Parathyroid adenoma (tissue), 2 donors: ENCODE measurements around the gene PDE12.
"Not testable (repeated sequence)": the region's sequence is repeated elsewhere in the genome, so short reads cannot be mapped to it uniquely, and the experiment has no call there.

ENCODE experiments used
- H2AFZ ChIP-seq: fragments of 300-600 bp; sonication (generic); one replicate; pipeline ENCODE4 v1.7.0; 2017; ENCODE audit warnings: antibody characterized with exemption, mild to moderate bottlenecking
- H3K27ac ChIP-seq: fragments of 300-600 bp; sonication (generic); one replicate; pipeline ENCODE4 v1.7.0; 2017
- H3K27me3 ChIP-seq: fragments of 300-600 bp; sonication (generic); one replicate; pipeline ENCODE4 v1.7.0; 2017; ENCODE audit warnings: low read length; ENCODE audit not compliant: control insufficient read depth, insufficient read depth
- H3K36me3 ChIP-seq: fragments of 300-600 bp; sonication (generic); one replicate; pipeline ENCODE4 v1.7.0; 2017; ENCODE audit warnings: low read length; ENCODE audit not compliant: control insufficient read depth, insufficient read depth
- H3K4me1 ChIP-seq: fragments of 300-600 bp; sonication (generic); one replicate; pipeline ENCODE4 v1.7.0; 2017; ENCODE audit warnings: control low read depth
- H3K4me2 ChIP-seq: fragments of 300-600 bp; sonication (generic); one replicate; pipeline ENCODE4 v1.7.0; 2017; ENCODE audit warnings: low read length
- H3K4me3 ChIP-seq: fragments of 300-600 bp; sonication (generic); one replicate; pipeline ENCODE4 v1.7.0; 2017; ENCODE audit warnings: low read depth, low read length
- H3K79me2 ChIP-seq: fragments of 300-600 bp; sonication (generic); one replicate; pipeline ENCODE4 v1.7.0; 2017; ENCODE audit warnings: control low read depth
- H3K9ac ChIP-seq: fragments of 300-600 bp; sonication (generic); one replicate; pipeline ENCODE4 v1.7.0; 2017; ENCODE audit warnings: mild to moderate bottlenecking
- H3K9me3 ChIP-seq: fragments of 300-600 bp; sonication (generic); one replicate; pipeline ENCODE4 v1.7.0; 2017; ENCODE audit warnings: low read length; ENCODE audit not compliant: control insufficient read depth
- TF ChIP-seq, protein P1 (sequence below): fragments of 300-600 bp; sonication (generic); IDR thresholded peaks from one replicate; pipeline ENCODE4 v1.7.0; 2017; ENCODE audit warnings: antibody characterized with exemption, mild to moderate bottlenecking
- donor health status: primary hyperparathyroidism.

Gene PDE12

DNA sequence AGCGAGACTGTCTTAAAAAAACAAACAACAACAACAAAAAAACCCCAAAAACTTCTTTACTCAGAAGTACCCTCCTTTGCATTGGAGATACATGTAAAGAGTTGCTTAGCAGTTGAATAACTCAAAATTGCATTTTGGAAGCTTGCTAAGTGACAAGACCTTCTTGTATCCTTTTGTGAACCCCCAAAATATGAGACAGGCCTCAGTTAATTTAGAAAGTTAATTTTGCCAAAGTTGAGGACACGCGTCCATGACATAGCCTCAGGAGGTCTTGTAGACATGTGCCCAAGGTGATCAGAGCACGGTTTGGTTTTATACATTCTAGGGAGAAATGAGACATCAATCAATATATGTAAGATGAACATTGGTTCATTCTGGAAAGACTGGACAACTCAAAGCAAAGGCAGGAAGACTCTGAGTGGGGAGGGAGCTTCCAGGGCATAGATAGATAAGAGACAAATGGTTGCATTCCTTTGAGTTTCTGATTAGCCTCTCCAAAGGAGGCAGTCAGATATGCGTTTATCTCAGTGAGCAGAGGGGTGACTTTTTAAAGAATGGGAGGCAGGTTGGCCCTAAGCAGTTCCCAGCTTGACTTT lies 42.8 kb downstream of the PDE12 start:
- peaks cover 14% of the 10 kb centered on the region for H3K4me1 ChIP-seq

DNA sequence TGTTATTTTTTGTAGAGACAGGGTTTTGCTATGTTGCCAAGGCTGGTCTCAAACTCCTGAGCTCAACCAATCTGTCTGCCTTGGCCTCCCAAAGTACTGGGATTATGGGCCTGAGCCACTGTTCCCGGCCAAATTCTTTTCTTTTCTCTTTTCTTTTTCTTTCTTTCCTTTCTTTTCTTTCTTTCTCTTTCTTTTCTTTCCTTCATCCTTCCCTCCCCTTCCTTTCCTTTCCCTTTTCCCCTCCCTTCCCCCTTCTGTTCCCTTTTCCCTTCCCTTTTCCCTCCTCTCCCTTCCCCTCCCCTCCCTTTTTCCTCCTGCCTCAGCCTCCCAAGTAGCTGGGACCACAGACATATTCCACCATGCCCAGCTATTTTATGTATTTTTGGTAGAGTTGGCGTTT lies 44.1 kb downstream of the PDE12 start:
- Histone ChIP-seq H3K4me3 (no peak overlapping the region), H3K9ac (no peak overlapping the region), H3K79me2 (peaks cover 10% of the 10 kb centered on the region), H3K9me3 (no peaks in the 10 kb centered on the region), H3K36me3 (no peaks in the 10 kb centered on the region), H3K4me1 (peaks cover 10% of the 10 kb centered on the region), H3K4me2 (no peak overlapping the region), H3K27me3 (no peaks in the 10 kb centered on the region), H2AFZ (no peak overlapping the region), H3K27ac (no peak overlapping the region)
- TF ChIP-seq, protein P1, sequence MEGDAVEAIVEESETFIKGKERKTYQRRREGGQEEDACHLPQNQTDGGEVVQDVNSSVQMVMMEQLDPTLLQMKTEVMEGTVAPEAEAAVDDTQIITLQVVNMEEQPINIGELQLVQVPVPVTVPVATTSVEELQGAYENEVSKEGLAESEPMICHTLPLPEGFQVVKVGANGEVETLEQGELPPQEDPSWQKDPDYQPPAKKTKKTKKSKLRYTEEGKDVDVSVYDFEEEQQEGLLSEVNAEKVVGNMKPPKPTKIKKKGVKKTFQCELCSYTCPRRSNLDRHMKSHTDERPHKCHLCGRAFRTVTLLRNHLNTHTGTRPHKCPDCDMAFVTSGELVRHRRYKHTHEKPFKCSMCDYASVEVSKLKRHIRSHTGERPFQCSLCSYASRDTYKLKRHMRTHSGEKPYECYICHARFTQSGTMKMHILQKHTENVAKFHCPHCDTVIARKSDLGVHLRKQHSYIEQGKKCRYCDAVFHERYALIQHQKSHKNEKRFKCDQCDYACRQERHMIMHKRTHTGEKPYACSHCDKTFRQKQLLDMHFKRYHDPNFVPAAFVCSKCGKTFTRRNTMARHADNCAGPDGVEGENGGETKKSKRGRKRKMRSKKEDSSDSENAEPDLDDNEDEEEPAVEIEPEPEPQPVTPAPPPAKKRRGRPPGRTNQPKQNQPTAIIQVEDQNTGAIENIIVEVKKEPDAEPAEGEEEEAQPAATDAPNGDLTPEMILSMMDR = no peak

More for the DNA sequence above, 42.8 kb downstream of the PDE12 start:
- H3K36me3 ChIP-seq = no peaks in the 10 kb centered on the region
- peaks cover 21% of the 10 kb centered on the region for H3K79me2 ChIP-seq
- H3K27me3 ChIP-seq = no peaks in the 10 kb centered on the region
- TF ChIP-seq, protein P1 = no peak
- H2AFZ ChIP-seq = peak overlapping the region; percentile 84
- H3K9me3 ChIP-seq = no peaks in the 10 kb centered on the region
- no peak overlapping the region for H3K9ac ChIP-seq
- peak overlapping the region; percentile 94 for H3K27ac ChIP-seq
- peak overlapping the region; percentile 72 for H3K4me2 ChIP-seq
- peak overlapping the region; percentile 93 for H3K4me3 ChIP-seq

DNA sequence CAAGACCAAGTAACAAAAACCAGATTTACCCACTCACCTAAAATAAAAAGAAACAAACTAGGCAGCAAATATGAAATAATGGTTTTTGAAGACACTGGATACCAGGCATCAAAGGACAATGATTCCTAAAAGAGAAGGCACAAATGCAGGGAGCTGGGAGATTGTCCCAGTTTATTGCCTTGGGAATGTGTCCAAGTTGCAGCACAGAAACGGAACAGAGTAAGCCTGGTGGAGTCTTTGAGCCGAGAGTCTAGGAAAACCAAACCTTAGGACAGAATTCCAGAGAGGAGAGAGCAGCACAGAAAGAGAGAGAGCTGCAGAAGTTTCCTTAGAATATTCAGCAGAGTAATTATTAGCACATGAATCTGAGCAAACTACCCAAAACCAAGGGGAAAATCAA lies 48.9 kb downstream of the PDE12 start:
- no peak overlapping the region for H3K9ac ChIP-seq
- no peaks in the 10 kb centered on the region for H3K4me1 ChIP-seq
- no peak overlapping the region for H2AFZ ChIP-seq
- peaks cover 6% of the 10 kb centered on the region for H3K79me2 ChIP-seq
- no peaks in the 10 kb centered on the region for H3K36me3 ChIP-seq
- no peak overlapping the region for H3K4me2 ChIP-seq
- no peaks in the 10 kb centered on the region for H3K27me3 ChIP-seq
- TF ChIP-seq, protein P1 = no peak
- no peak overlapping the region for H3K27ac ChIP-seq
- no peak overlapping the region for H3K4me3 ChIP-seq
- H3K9me3 ChIP-seq = no peaks in the 10 kb centered on the region

DNA sequence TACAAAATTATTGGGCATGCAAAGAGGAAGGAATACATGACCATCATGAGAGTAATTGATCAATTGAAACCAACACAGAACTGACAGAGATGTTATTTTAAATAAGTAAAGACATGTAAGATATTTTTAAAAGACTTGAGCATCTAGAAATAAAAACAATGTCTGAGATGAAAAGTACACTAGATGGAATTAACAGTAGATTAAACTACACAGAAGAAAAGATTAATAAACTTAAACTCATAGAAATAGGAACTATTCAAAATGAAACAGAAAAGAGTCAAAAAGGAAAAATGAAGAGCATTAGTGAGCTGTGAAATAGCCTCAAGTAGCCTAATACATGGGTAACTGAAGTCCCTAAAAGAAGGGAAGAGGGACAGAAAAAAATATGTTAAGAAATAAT lies 49.6 kb downstream of the PDE12 start:
- Histone ChIP-seq H3K9me3 (no peaks in the 10 kb centered on the region), H2AFZ (no peak overlapping the region), H3K27ac (no peak overlapping the region), H3K4me1 (no peaks in the 10 kb centered on the region), H3K9ac (no peak overlapping the region), H3K79me2 (peaks cover 3% of the 10 kb centered on the region), H3K36me3 (no peaks in the 10 kb centered on the region), H3K4me2 (no peak overlapping the region), H3K27me3 (no peaks in the 10 kb centered on the region), H3K4me3 (no peak overlapping the region)
- TF ChIP-seq, protein P1 = no peak

DNA sequence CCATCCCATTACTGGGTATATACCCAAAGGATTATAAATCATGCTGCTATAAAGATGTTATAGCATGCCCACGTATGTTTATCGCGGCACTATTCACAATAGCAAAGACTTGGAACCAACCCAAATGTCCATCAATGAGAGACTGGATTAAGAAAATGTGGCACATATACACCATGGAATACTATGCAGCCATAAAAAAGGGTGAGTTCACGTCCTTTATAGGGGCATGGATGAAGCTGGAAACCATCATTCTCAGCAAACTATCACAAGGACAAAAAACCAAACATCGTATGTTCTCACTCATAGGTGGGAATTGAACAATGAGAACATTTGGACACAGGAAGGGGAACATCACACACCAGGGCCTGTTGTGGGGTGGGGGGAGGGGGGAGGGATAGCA lies 55.8 kb downstream of the PDE12 start:
- not testable (repeated sequence) for H3K9ac ChIP-seq, H3K27ac ChIP-seq, H2AFZ ChIP-seq, H3K4me1 ChIP-seq, H3K4me2 ChIP-seq, H3K4me3 ChIP-seq, H3K9me3 ChIP-seq, H3K27me3 ChIP-seq, H3K79me2 ChIP-seq, H3K36me3 ChIP-seq
